GM18505 (cell line): Measurements from ENCODE around the gene SLC41A1.

Source experiments
- ATAC-seq: cut with Tn5 transposase; IDR thresholded peaks from one replicate; pipeline ENCODE4 v1.9.1; 2021; ENCODE audit not compliant: unreplicated experiment
- POLR2A ChIP-seq: IDR thresholded peaks from 4 replicates; pipeline ENCODE4 v1.6.1; 2011; ENCODE audit warnings: borderline replicate concordance; ENCODE audit not compliant: insufficient read depth, insufficient read length; ENCODE audit errors: extremely low read depth

SLC41A1 gene

DNA sequence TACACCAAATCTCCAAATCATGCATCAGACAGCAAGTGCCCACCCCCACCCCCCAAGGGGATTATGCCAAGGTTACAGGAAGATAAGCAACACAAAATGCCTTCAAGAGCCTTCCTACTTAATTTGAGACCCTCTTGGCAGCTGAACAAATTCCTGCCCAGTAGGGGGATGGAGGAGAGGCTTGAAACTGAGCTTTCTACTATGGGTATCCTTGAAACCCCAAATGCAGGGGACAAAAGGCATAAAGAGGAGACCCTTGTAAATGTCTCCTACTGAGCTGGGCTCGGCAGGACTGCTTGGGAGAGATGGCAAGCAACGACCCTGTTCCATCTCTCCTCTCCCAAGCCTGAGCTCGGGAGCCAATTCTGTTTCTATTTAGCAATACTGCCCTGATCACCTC is 3.5 kb downstream of the SLC41A1 start:
- TF ChIP-seq POLR2A, result no peak
- no peak for ATAC-seq

DNA sequence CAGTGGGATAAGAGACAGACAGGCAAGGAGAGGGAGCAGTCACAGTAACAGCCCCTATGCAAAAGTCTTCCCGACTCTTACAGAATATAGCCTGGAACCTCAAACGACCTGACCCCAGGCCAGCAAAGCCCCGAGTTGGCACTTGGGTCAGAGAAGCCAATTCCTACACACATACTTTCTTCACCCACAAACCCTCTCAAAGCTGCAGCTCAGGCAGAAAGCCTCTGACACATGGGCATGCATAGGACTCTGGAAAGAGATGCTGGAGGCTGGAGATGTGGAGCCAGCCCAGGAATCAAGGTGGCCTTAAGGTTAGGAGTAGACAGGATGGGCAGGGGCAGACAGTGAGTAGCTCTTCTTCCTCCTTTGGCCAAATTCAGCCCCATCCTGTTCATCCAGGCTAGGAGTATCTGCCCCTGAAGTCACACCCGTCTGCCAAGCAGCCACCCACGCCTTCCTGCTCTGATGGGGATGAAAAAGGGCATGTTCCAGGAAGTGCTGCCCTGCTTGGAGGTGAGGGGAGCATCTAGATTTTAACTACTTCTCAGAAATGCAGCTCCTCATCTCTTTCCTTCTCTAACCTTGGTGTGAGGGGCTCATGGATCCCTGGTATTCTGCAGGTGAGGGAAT is 7.8 kb downstream of the SLC41A1 start:
- no peak for TF ChIP-seq POLR2A
- ATAC-seq, result no peak

GRCh38 chr1:205804605-205805004 is 8.4 kb downstream of the SLC41A1 start:
- no peak for TF ChIP-seq POLR2A
- ATAC-seq, result no peak

GRCh38 chr1:205803986-205804385 is 9.0 kb downstream of the SLC41A1 start:
- ATAC-seq, result no peak
- no peak for TF ChIP-seq POLR2A

DNA sequence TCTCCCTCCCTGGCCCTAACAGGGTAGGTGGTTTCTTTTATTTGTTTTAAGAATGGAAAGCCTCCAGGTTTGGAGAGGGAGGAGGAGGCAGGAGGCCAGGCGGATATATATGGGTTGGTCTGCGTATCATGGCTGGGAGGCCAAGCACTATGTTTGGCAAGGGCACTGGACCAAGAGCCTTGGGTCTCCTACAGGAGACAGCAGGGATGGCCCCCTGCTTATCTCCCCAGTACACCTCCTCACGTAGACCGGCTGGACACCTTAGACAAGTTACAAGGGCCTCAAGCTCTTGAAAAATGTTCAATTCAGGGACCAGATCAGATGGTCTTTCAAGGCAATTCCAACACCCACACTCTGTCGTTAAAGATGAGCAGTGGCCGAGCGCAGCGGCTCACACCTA is 10.9 kb downstream of the SLC41A1 start:
- TF ChIP-seq POLR2A, result no peak
- no peak for ATAC-seq

DNA sequence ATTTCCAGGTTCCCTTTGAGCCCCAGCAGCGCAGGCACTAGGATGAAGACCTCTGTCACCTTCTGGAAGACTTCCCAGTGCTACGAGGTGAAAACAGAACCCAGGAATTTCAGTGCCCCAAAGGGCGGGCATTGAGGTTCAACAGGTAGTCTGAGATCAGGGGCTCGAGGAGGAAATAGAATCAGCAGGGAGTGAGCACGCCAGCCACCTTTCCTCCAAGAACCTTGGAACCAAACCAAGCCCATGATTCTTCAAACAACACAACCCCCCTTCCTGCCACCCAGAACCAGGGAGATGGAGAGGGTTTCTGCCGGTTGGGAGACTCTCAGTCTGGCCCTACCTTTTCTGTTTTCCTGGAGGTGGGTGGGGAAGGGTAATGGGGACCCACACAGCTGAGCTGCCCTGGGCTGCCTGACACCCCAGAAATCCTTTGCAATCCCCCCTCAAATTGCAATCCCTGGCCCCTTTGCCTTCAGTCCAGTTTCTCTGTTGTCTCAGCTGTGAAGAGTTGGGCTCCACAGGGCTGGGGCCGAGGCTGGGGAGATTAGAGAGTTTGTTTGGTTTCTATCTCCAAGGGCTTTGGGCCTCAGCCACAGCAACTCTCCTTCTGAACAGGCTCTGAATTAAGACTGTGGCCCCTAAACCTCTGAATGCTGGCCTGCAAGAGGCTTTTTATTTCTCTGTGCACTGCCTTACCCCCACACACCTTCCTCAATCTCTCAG is 11.9 kb downstream of the SLC41A1 start:
- TF ChIP-seq POLR2A, result no peak
- ATAC-seq, result no peak

DNA sequence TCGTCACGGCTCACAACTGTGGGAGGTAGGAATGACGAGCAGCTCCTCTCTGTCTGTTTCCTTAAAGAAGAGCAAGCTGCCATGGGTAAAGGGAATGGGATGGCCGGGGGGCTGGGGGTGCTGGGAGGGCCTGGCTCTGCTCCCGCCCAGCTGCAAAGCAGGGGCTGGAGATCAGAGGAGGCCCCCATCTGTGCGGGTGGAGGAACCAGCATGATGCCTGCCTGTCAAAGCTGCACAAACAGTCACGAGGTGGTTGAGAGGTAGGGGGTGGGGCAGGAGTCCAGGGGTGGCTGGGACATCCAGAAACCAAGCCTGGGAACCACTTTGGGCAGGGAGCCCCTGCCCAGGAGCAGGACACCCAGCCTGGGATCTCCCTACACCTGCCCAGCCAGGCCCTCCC is 12.6 kb downstream of the SLC41A1 start:
- no peak for ATAC-seq
- no peak for TF ChIP-seq POLR2A

DNA sequence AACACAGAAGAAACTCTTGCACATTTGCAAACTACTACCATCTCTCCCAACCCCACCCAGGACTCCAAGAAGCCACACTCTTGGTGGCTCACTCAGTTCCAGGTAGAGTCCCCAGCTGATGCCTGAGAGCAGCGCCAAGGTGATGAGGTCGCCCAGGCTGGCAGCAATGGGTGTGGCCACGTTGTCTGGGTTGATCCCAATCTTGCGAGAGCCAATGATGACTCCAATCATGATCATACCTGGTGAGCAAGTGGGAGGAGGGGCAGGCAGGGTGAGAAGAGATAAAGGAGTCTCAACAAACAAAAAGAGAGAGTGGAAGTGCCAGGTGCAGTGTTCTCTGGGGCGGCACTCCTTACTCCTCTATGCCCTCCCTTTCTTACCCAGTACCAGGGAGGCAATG is 14.4 kb downstream of the SLC41A1 start:
- TF ChIP-seq POLR2A, result no peak
- no peak for ATAC-seq

- ATAC-seq, result no peak
- no peak for TF ChIP-seq POLR2A
Measured at GRCh38 chr1:205797168-205797567, 15.8 kb downstream of the SLC41A1 start.

GRCh38 chr1:205794011-205794730 is 18.8 kb downstream of the SLC41A1 start:
- no peak for ATAC-seq
- no peak for TF ChIP-seq POLR2A

GRCh38 chr1:205792961-205793673 is 19.9 kb downstream of the SLC41A1 start:
- no peak for TF ChIP-seq POLR2A
- ATAC-seq, result no peak

DNA sequence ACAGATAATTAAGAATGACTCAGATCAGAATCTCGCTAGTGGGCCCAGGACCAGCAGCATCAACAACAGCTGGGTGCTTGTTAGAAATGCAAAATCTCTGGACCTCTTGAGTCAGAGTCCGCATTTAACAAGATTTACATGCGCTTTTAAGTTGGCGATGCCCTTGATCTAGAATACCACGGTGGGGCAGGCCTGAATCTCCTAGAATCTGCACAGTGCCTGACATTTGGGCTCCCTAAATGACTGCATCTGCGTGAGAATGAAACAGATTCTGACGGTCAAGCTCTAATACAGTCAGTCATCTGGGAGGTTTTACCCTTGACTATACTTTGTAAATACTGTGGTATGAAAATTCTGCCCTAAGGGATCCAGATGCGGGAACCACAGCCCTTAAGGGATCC is 20.5 kb downstream of the SLC41A1 start:
- TF ChIP-seq POLR2A, result no peak
- ATAC-seq, result no peak

DNA sequence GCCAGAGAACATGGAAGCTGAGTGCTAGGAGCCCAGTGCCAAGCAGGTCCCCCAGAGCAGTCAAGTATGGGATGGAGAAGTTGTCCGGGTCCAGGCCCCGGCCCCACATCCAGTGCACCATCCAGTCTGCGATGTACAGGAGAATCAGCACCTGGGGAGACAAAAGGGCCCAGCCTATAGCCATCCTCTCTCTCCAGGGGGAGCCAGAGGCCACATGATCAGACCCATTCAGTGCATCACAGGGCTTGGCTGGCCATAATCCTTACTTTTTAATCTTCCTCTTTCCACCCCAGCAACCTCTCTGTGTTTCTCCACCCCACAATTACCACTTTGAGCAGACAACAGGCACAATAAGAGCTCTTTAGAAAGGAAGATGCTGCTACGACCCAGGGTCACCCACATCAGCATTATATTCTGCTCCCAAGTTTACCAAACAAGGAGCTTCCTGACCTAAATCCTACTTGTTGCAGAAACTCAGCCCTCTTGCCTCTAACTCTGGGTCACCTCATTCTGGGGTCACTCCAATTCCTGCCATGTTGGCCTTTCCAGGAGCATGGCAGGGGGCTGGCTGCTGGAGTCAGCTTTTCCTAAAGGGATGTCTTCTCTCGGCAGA is 21.3 kb downstream of the SLC41A1 start:
- TF ChIP-seq POLR2A, result no peak
- no peak for ATAC-seq
